ENCODE data around the gene SIGLEC9.

The SIGLEC9 gene

DNA sequence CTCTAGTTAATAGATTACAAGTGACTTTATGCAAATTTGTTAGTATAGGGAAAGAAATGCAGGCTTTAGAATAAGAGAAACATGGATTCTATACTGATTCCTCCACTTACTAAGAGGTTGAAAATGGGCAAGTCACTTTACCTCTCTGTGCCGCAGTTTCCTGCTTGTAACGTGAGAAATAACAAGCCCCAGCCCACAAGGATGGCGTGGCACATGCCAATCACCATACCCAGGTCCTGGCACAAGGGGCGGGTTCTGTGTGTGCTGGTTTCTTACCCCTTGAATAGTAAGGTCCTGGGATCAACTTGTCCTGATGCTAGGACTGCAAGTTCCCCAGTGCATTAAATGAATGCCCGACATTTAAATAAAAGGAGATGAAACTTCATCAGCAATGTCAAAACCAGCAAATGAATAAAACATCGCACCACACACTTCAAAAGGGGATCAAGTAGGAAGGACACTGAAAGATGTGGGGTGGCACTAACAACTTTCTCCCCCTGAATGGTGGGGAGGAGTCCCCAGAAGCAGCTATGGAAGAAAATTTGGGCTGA is 7.9 kb upstream of the SIGLEC9 start:
- TF ChIP-seq, protein P1, sequence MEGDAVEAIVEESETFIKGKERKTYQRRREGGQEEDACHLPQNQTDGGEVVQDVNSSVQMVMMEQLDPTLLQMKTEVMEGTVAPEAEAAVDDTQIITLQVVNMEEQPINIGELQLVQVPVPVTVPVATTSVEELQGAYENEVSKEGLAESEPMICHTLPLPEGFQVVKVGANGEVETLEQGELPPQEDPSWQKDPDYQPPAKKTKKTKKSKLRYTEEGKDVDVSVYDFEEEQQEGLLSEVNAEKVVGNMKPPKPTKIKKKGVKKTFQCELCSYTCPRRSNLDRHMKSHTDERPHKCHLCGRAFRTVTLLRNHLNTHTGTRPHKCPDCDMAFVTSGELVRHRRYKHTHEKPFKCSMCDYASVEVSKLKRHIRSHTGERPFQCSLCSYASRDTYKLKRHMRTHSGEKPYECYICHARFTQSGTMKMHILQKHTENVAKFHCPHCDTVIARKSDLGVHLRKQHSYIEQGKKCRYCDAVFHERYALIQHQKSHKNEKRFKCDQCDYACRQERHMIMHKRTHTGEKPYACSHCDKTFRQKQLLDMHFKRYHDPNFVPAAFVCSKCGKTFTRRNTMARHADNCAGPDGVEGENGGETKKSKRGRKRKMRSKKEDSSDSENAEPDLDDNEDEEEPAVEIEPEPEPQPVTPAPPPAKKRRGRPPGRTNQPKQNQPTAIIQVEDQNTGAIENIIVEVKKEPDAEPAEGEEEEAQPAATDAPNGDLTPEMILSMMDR (IDR thresholded peaks at IDR 0.05; ENCODE audit: low read depth, low read length): no peak
- no peak overlapping the region for H3K4me3 ChIP-seq (ENCODE audit: low read depth, low read length)

DNA sequence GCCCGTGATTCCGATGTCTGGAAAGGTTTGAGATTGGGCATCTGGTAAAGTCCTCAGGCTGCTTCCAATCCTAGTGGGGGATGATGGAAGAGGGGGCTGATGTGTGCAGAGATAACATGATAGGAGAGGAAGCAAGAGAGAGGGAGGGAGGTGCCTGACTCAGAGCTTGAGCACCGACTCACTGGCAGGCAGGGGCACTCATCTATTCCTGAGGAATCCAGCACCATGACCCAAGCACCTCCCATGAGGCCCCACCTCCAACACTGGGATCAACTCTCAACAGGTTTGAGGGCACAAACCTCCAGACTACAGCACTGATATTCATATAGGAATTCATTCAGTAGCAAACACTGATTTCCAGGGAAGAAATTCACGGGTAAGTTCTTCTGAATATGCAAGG is 5.6 kb upstream of the SIGLEC9 start:
- no peak overlapping the region for H3K4me3 ChIP-seq (ENCODE audit: low read depth, low read length)
- TF ChIP-seq, protein P1 (IDR thresholded peaks at IDR 0.05; ENCODE audit: low read depth, low read length): no peak

DNA sequence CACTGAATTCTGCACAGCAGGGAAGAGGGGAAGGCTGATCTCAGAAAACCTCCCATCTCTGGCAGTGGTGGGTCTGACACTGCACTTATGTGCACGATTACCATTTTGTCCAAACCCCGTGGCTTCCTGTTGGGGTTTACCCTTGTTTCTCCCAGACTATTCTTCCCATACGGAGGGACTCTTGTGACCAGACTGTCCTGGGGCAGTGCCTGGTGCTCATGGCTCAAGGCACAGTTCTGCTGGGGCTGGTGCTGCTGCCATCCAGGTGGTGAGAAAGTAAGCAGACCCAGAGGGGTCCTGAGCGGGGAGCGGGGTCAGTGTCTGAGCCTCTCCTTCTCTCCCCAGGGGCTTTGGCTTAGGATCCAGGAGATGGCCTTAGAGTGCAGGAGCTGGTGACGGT is 5.1 kb upstream of the SIGLEC9 start:
- H3K4me3 ChIP-seq (ENCODE audit: low read depth, low read length): no peak overlapping the region
- TF ChIP-seq, protein P1 (IDR thresholded peaks at IDR 0.05; ENCODE audit: low read depth, low read length): no peak

- TF ChIP-seq, protein P1 (IDR thresholded peaks at IDR 0.05; ENCODE audit: low read depth, low read length): no peak
Measured at GRCh38 chr19:51120160-51120559, 4.5 kb upstream of the SIGLEC9 start.

DNA sequence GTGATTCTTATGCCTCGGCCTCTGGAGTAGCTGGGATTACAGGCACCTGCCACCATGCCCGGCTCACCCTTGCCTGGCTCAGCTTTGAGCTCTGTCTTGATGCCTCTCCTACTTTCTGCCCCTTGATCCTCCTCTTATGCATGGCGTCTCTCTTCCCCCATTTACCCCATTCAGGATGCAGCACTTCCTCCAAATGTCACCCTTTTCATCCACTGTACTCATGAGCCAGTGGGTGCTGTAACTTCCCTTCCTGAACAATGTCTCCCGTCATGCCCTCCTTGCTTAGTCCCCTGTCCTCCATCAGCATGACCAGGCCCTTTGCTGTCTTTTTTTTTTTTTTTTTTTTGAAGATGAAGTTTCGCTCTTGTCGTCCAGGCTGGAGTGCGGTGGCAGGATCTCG is 3.4 kb upstream of the SIGLEC9 start:
- TF ChIP-seq, protein P1 (IDR thresholded peaks at IDR 0.05; ENCODE audit: low read depth, low read length): no peak
- H3K4me3 ChIP-seq (ENCODE audit: low read depth, low read length): no peak overlapping the region

More at GRCh38 chr19:51120160-51120559, 4.5 kb upstream of the SIGLEC9 start:
- no peak overlapping the region for H3K4me3 ChIP-seq (ENCODE audit: low read depth, low read length)

GRCh38 chr19:51122112-51122981 is 2.4 kb upstream of the SIGLEC9 start:
- TF ChIP-seq, protein P1 (IDR thresholded peaks at IDR 0.05; ENCODE audit: low read depth, low read length): no peak
- H3K4me3 ChIP-seq (ENCODE audit: low read depth, low read length): no peak overlapping the region

GRCh38 chr19:51123381-51123800 is 1.3 kb upstream of the SIGLEC9 start:
- TF ChIP-seq, protein P1 (IDR thresholded peaks at IDR 0.05; ENCODE audit: low read depth, low read length): no peak
- H3K4me3 ChIP-seq (ENCODE audit: low read depth, low read length): no peak overlapping the region
